Kidney (tissue), 14 donors: ENCODE data around the gene GRIK3. TPM values are rescaled to one million over a fixed set of nuclear protein-coding genes. Genes with fewer than 3 reads are reported as not detected.
A peak's percentile ranks its signal among the peaks of the same experiment; 100 is the strongest.

Source experiments
- DNase-seq, 5 donors: peaks; one replicate each; pipeline ENCODE4 v3.0.0-alpha.2; 2013 to 2020
- FAIRE-seq: peaks from 2 replicates; lab custom pipeline; 2012; peaks lifted over from hg19 to GRCh38; lab: Jason Lieb, UNC
- H3K27ac ChIP-seq, 2 donors: one replicate each; pipeline ENCODE4 v1.7.0; 2013; ENCODE audit warnings: low read depth in 2 of 2, low read length in 2 of 2, inconsistent platforms in 1 of 2
- H3K27me3 ChIP-seq: one replicate; pipeline ENCODE4 v1.7.1; 2013; ENCODE audit warnings: low read length, inconsistent platforms; ENCODE audit not compliant: control insufficient read depth, insufficient read depth
- H3K36me3 ChIP-seq, 3 donors: one replicate each; pipeline versions ENCODE4 v1.7.0 to v1.7.1; 2013; ENCODE audit warnings: low read length in 3 of 3, control low read depth in 1 of 3, inconsistent platforms in 1 of 3; ENCODE audit not compliant: insufficient read depth in 3 of 3, control insufficient read depth in 2 of 3
- H3K4me1 ChIP-seq, 3 donors: one replicate each; pipeline versions ENCODE4 v1.7.0 to v1.7.1; 2013; ENCODE audit warnings: low read length in 3 of 3, inconsistent platforms in 1 of 3, low read depth in 1 of 3; ENCODE audit not compliant: control insufficient read depth in 2 of 3, insufficient read depth in 2 of 3
- H3K4me3 ChIP-seq, 3 donors: one replicate each; pipeline versions ENCODE4 v1.7.0 to v1.8.1; 2013; ENCODE audit warnings: low read length in 3 of 3, control low read depth in 1 of 3, inconsistent platforms in 1 of 3
- H3K9ac ChIP-seq, 3 donors: one replicate each; pipeline versions ENCODE4 v1.7.0 to v1.7.1; 2013; ENCODE audit warnings: low read length in 3 of 3, control low read depth in 1 of 3, inconsistent platforms in 1 of 3
- H3K9me3 ChIP-seq, 3 donors: one replicate each; pipeline versions ENCODE4 v1.7.0 to v1.7.1; 2013; ENCODE audit warnings: low read length in 3 of 3, control low read depth in 1 of 3, inconsistent platforms in 1 of 3; ENCODE audit not compliant: control insufficient read depth in 2 of 3, insufficient read depth in 1 of 3
- intact Hi-C: fragments of 100-400 bp; cut with DNase I; formaldehyde crosslinking; loops from one replicate; pipeline ENCODE4 v1.11.1; 2022
- polyA plus RNA-seq: library from polyadenylated mRNA; stranded (reverse); fragments of 350-450 nt; fragmentation: Illumina TruSeq; extraction: RNeasy Lipid Tissue Mini Kit (QIAGEN cat#74804); gene quantifications from one replicate; pipeline ENCODE4 v1.2.3, GENCODE V29; 2014; ENCODE audit warnings: low read depth, low replicate concordance; ENCODE audit not compliant: insufficient read depth
- total RNA-seq: library from RNA; stranded (reverse); fragmentation: NEBNext Ultra II Directional; extraction: Animal tissue kit (Norgen Biotek cat#: 25700); gene quantifications from one replicate; pipeline ENCODE4 v1.2.1, GENCODE V29; 2021
- TF ChIP-seq, protein P1 (sequence below): IDR thresholded peaks from 3 replicates; pipeline ENCODE4 v1.5.1; 2012; ENCODE audit warnings: mild to moderate bottlenecking, moderate library complexity, borderline replicate concordance; ENCODE audit not compliant: insufficient read depth; ENCODE audit errors: extremely low read depth
- donor health status: control.
- donor health status: control.
- donor health status: control.
- donor health status: control.
- donor health status: control.
- donor health status: DM: yes; HTN: yes; CAD: no.
- donor health status: Normal renal cell carcinoma (clear cell type).

GRIK3 gene
- total and polyA plus RNA-seq, 2 donors from 2014 or later: 0.06 to 0.38 TPM

DNA sequence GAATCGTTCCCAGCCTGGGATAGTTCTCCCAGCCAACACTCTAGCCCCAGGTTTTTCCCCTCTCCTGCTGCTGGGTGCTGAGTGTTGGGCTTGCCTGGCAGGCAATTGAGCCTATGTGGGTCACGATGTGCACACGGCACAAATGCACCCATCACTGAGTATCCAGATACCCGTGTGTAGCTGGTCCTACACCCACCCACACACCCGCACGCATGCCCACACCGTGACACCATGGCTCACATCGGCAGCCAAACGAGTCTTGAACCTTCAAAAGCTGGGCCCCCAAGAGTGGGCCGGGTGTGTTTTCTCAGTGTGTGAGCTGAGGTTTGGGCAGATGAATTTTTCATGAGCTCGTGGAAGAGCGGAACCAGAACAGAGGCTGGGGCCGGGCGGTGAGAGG is 188.5 kb downstream of the GRIK3 start:
- Histone ChIP-seq H3K27ac (no peak overlapping the region), H3K4me3 (no peak overlapping the region), H3K4me1 (no peaks in the 10 kb centered on the region), H3K27me3 (no peaks in the 10 kb centered on the region), H3K9ac (no peak overlapping the region), H3K9me3 (no peaks in the 10 kb centered on the region), H3K36me3 (no peaks in the 10 kb centered on the region)
- TF ChIP-seq, protein P1, sequence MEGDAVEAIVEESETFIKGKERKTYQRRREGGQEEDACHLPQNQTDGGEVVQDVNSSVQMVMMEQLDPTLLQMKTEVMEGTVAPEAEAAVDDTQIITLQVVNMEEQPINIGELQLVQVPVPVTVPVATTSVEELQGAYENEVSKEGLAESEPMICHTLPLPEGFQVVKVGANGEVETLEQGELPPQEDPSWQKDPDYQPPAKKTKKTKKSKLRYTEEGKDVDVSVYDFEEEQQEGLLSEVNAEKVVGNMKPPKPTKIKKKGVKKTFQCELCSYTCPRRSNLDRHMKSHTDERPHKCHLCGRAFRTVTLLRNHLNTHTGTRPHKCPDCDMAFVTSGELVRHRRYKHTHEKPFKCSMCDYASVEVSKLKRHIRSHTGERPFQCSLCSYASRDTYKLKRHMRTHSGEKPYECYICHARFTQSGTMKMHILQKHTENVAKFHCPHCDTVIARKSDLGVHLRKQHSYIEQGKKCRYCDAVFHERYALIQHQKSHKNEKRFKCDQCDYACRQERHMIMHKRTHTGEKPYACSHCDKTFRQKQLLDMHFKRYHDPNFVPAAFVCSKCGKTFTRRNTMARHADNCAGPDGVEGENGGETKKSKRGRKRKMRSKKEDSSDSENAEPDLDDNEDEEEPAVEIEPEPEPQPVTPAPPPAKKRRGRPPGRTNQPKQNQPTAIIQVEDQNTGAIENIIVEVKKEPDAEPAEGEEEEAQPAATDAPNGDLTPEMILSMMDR: no peak
- FAIRE-seq: no peak
- DNase-seq: peak in 1 of 5 donors; percentile 14
- intact Hi-C loops: no loop called here

DNA sequence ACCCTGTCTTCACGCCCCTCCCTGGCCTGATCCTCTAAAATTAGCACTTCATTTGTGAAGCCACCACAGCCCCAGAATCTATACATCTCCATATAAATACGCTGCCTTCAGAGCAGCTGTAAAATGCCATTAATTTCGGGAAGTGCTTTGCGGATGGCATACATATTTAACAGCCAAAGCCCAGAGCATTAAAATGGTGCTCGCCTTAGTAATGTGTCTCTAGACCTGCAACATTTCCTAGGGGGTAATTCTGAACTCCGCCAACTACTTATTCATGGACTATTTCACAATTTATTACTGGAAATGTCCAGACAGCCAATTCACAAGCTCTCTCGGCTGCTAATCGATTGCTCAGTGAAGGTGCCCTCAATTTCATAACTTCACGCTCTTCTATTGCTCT is 189.4 kb downstream of the GRIK3 start:
- Histone ChIP-seq H3K27ac (no peak overlapping the region), H3K9ac (no peak overlapping the region), H3K9me3 (no peaks in the 10 kb centered on the region), H3K27me3 (no peaks in the 10 kb centered on the region), H3K4me3 (no peak overlapping the region), H3K4me1 (no peaks in the 10 kb centered on the region), H3K36me3 (no peaks in the 10 kb centered on the region)
- intact Hi-C loops: no loop called here
- DNase-seq (no peak), FAIRE-seq (no peak)
- TF ChIP-seq, protein P1: no peak

DNA sequence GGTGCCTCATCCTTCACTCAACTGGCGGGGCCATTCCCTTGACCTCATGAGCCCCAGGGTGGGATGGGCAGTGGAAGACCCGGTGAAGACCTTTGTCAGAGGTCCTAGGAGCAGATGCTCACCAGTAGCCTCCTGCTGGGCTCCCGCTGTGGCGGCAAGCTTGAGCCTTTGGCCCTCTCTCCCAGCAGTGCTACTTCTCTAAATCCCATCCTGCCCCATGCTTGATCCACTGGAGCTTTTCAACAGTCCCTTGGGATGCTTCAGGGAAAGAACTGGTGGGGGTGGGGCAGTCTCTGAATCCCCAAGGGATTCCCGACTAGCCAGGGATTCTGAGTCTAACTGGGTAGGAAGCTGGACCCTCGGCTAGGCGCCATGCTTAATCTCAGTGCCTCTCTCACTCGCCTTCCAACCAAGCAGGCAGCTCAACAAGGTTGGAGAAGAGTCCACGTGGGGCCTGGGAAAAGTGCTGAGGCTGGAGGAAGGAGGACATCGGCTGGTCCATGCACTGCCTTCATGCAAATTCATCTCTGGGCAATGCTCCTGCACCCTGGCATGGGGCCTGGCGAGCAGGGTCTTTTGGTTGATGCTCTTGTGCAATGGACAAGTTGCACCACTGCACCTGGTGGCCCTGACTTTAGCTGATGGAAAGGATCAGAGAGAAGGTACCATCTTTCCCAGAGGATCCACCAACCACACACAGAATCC is 190.3 kb downstream of the GRIK3 start:
- Histone ChIP-seq H3K27me3 (no peaks in the 10 kb centered on the region), H3K36me3 (no peaks in the 10 kb centered on the region), H3K4me3 (no peak overlapping the region), H3K9ac (no peak overlapping the region), H3K4me1 (no peaks in the 10 kb centered on the region), H3K9me3 (no peaks in the 10 kb centered on the region), H3K27ac (no peak overlapping the region)
- intact Hi-C loops: no loop called here
- DNase-seq (peak in 1 of 5 donors; percentile 48), FAIRE-seq (no peak)
- TF ChIP-seq, protein P1: no peak
